HepG2 (cell line): ENCODE data around the gene SIRPB2. TPM values are rescaled to one million over a fixed set of nuclear protein-coding genes. Genes with fewer than 3 reads are reported as not detected.

Source experiments
- ATM ChIP-seq: fragments of 450-650 bp; IDR thresholded peaks from 2 replicates; pipeline ENCODE4 v1.7.1; 2017; ENCODE audit warnings: mild to moderate bottlenecking, borderline replicate concordance
- EED ChIP-seq: sonication (generic); formaldehyde crosslinking; IDR thresholded peaks from 2 replicates; pipeline ENCODE4 v1.5.0; 2020; ENCODE audit warnings: mild to moderate bottlenecking, missing genetic modification reagents
- FOXP1 ChIP-seq, 2 experiments: fragments of 450-650 bp in 1 of 2; IDR thresholded peaks; 2 replicates each; pipeline ENCODE4 v1.6.1; 2017 to 2018; ENCODE audit warnings: antibody characterized with exemption in 1 of 2
- FOXP4 ChIP-seq: sonication (generic); formaldehyde crosslinking; IDR thresholded peaks from 2 replicates; pipeline ENCODE4 v1.4.0; 2020; ENCODE audit warnings: missing genetic modification reagents
- HOXA3 ChIP-seq: sonication (generic); formaldehyde crosslinking; IDR thresholded peaks from 2 replicates; pipeline ENCODE4 v1.5.0; 2020; ENCODE audit warnings: missing genetic modification reagents
- IRF2 ChIP-seq: IDR thresholded peaks from 2 replicates; pipeline ENCODE4 v1.6.1; 2018; ENCODE audit warnings: missing genetic modification reagents, missing compliant biosample characterization
- MEF2D ChIP-seq: sonication (generic); formaldehyde crosslinking; IDR thresholded peaks from 2 replicates; pipeline ENCODE4 v1.5.1; 2020; ENCODE audit warnings: mild to moderate bottlenecking, missing genetic modification reagents
- MTA3 ChIP-seq: sonication (generic); formaldehyde crosslinking; IDR thresholded peaks from 2 replicates; pipeline ENCODE4 v1.4.0; 2020; ENCODE audit warnings: missing genetic modification reagents
- NFKBIZ ChIP-seq: IDR thresholded peaks from 2 replicates; pipeline ENCODE4 v1.6.1; 2018; ENCODE audit warnings: missing genetic modification reagents, missing compliant biosample characterization
- NKX3-1 ChIP-seq: sonication (generic); formaldehyde crosslinking; IDR thresholded peaks from 2 replicates; pipeline ENCODE4 v1.5.0; 2020; ENCODE audit warnings: missing genetic modification reagents
- SIX1 ChIP-seq: sonication (generic); formaldehyde crosslinking; IDR thresholded peaks from 2 replicates; pipeline ENCODE4 v1.4.0; 2020; ENCODE audit warnings: missing genetic modification reagents, borderline replicate concordance
- SKI ChIP-seq: fragments of 450-650 bp; IDR thresholded peaks from one replicate; pipeline ENCODE4 v1.6.1; 2018; ENCODE audit warnings: mild to moderate bottlenecking; ENCODE audit not compliant: partially characterized antibody
- SMC3 ChIP-seq: IDR thresholded peaks from 2 replicates; pipeline ENCODE4 v1.6.1; 2011; ENCODE audit warnings: low read length, improper control_type of control experiment
- THAP9 ChIP-seq: sonication (generic); formaldehyde crosslinking; IDR thresholded peaks from 2 replicates; pipeline ENCODE4; 2020; ENCODE audit warnings: missing genetic modification reagents, mild to moderate bottlenecking, borderline replicate concordance
- U2AF1 ChIP-seq: fragments of 200-400 bp; formaldehyde crosslinking; optimal IDR thresholded peaks from 2 replicates; pipeline ENCODE3; 2017; ENCODE audit warnings: mild to moderate bottlenecking, low read depth, low read length
- ZBTB39 ChIP-seq: sonication (generic); formaldehyde crosslinking; IDR thresholded peaks from 2 replicates; pipeline ENCODE4 v1.5.0; 2020; ENCODE audit warnings: missing genetic modification reagents
- ZFP90 ChIP-seq: sonication (generic); formaldehyde crosslinking; IDR thresholded peaks from 2 replicates; pipeline ENCODE4 v1.8.0; 2022; ENCODE audit warnings: missing genetic modification reagents, mild to moderate bottlenecking, inconsistent platforms, borderline replicate concordance
- ZHX1 ChIP-seq: sonication (generic); formaldehyde crosslinking; IDR thresholded peaks from 2 replicates; pipeline ENCODE4 v1.8.1; 2022; ENCODE audit warnings: low read depth, mild to moderate bottlenecking, missing genetic modification reagents
- ZNF24 ChIP-seq: fragments of 450-650 bp; IDR thresholded peaks from 2 replicates; pipeline ENCODE4 v1.6.1; 2017; ENCODE audit warnings: antibody characterized with exemption, mild to moderate bottlenecking
- ZNF382 ChIP-seq: sonication (generic); formaldehyde crosslinking; IDR thresholded peaks from 2 replicates; pipeline ENCODE4 v1.5.0; 2020; ENCODE audit warnings: missing genetic modification reagents, mild to moderate bottlenecking, borderline replicate concordance
- polyA plus RNA-seq, 8 experiments: library from polyadenylated mRNA; depleted of rRNA in 3 of 8; stranded (reverse) in 7 of 8; unstranded in 1 of 8; fragments of >200 nt; fragmentation: Illumina TruSeq in 4 of 8; extraction: Trizol in 4 of 8; gene quantifications; 2 replicates each; pipeline versions ENCODE4 v1.2.1 to v1.2.3, GENCODE V29; 2011 to 2016; ENCODE audit warnings: low read depth in 4 of 8, missing spikeins in 1 of 8, mixed read lengths in 1 of 8; ENCODE audit not compliant: insufficient read depth in 1 of 8
- total RNA-seq, 5 experiments: library from RNA; depleted of rRNA; stranded (reverse); fragments of >200 nt; fragmentation: Illumina TruSeq; extraction: Trizol; gene quantifications; 2 replicates each; pipeline ENCODE4 v1.2.3, GENCODE V29; 2016; ENCODE audit warnings: low read depth in 1 of 5

SIRPB2 gene
- total and polyA plus RNA-seq, 2 of the 13 experiments (the other 11 are each of a cell fraction or from before 2014, with no cell fraction given): not detected

GRCh38 chr20:1503564-1504227, 12.5 kb upstream of the SIRPB2 start (continued):
- no peak for TF ChIP-seq MTA3 (CRISPR knock-in tag)
- TF ChIP-seq ZNF382 (CRISPR knock-in tag): no peak
- peak; percentile 39; the same call in 1 of the 2 replicates for TF ChIP-seq NKX3-1
- peak; percentile 67 for TF ChIP-seq SKI
- TF ChIP-seq ZFP90 (CRISPR knock-in tag): peak; percentile 19; the same call in 1 of the 2 replicates
- TF ChIP-seq MEF2D (CRISPR knock-in tag): no peak
- no peak for TF ChIP-seq ZHX1
- 0 out of 2 replicates have a peak, but pooled peaks have one; percentile 40 for TF ChIP-seq FOXP4 (CRISPR knock-in tag)
- no peak for TF ChIP-seq ZBTB39 (CRISPR knock-in tag)
- TF ChIP-seq NFKBIZ (CRISPR knock-in tag): 0 out of 2 replicates have a peak, but pooled peaks have one; percentile 47
- TF ChIP-seq HOXA3 (CRISPR knock-in tag): peak; percentile 27; the same call in 1 of the 2 replicates
- TF ChIP-seq ATM: no peak
- TF ChIP-seq ZNF24: no peak; the same call in 1 of the 2 replicates
- no peak for TF ChIP-seq U2AF1
- TF ChIP-seq FOXP1 (IDR thresholded peaks at IDR 0.05): no peak
- TF ChIP-seq FOXP1 (CRISPR knock-in tag; IDR thresholded peaks at IDR 0.05): 0 out of 2 replicates have a peak, but pooled peaks have one; percentile 24
- TF ChIP-seq SMC3: peak; percentile 96
- TF ChIP-seq EED: no peak
- peak; percentile 56; the same call in 1 of the 2 replicates for TF ChIP-seq SIX1 (CRISPR knock-in tag)
- TF ChIP-seq IRF2: peak; percentile 85
- no peak for TF ChIP-seq THAP9 (CRISPR knock-in tag)
